Ishikawa (cell line): Measurements from ENCODE around the gene RNU6-9.

Experiments
- CEBPB ChIP-seq: IDR thresholded peaks from 2 replicates; pipeline ENCODE4 v1.6.1; 2012
- CREB1 ChIP-seq: IDR thresholded peaks from 2 replicates; pipeline ENCODE4 v1.6.1; 2012; ENCODE audit warnings: low read depth
- EGR1 ChIP-seq: IDR thresholded peaks from 2 replicates; pipeline ENCODE4 v1.6.1; 2012
- EP300 ChIP-seq: IDR thresholded peaks from 2 replicates; pipeline ENCODE4 v1.6.1; 2012; ENCODE audit warnings: borderline replicate concordance
- FOXM1 ChIP-seq: IDR thresholded peaks from 2 replicates; pipeline ENCODE4 v1.6.1; 2012; ENCODE audit warnings: low read depth, borderline replicate concordance
- MAX ChIP-seq: IDR thresholded peaks from 2 replicates; pipeline ENCODE4 v1.6.1; 2012
- NFIC ChIP-seq: IDR thresholded peaks from 2 replicates; pipeline ENCODE4 v1.6.1; 2012
- RAD21 ChIP-seq: IDR thresholded peaks from 2 replicates; pipeline ENCODE4 v1.6.1; 2012; ENCODE audit warnings: low read depth
- REST ChIP-seq: IDR thresholded peaks from 2 replicates; pipeline ENCODE4 v1.6.1; 2012; ENCODE audit warnings: low read depth, mild to moderate bottlenecking
- TAF1 ChIP-seq: IDR thresholded peaks from 2 replicates; pipeline ENCODE4 v1.6.1; 2012; ENCODE audit warnings: low read depth, mild to moderate bottlenecking
- TCF12 ChIP-seq: IDR thresholded peaks from 2 replicates; pipeline ENCODE4 v1.6.1; 2012; ENCODE audit warnings: low read depth
- TEAD4 ChIP-seq: IDR thresholded peaks from 2 replicates; pipeline ENCODE4 v1.6.1; 2012
- YY1 ChIP-seq: IDR thresholded peaks from 2 replicates; pipeline ENCODE4 v1.6.1; 2012; ENCODE audit warnings: low read depth
- ZBTB7A ChIP-seq: IDR thresholded peaks from 2 replicates; pipeline ENCODE4 v1.6.1; 2012; ENCODE audit warnings: low read depth
- TF ChIP-seq, protein P1 (sequence below): IDR thresholded peaks from 2 replicates; pipeline ENCODE4 v1.6.1; 2012

Gene RNU6-9

DNA sequence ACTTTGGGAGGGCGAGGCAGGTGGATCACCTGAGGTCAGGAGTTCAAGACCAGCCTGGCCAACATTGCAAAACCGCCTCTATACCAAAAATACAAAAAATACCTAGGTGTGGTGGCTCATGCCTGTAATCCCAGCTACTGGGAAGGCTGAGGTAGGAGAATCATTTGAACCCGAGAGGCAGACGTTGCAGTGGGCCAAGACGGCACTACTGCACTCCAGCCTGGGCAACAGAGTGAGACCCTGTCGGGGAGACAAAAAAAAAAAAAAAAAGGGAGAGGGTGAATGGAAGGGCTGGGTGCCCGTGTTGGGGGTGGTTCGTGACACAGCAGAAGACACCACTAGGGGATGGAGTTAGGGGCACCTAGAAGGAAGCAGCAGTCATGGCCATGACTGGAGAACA, 23.0 kb upstream of the RNU6-9 start:
- TF ChIP-seq REST: no peak
- no peak for TF ChIP-seq EGR1
- no peak for TF ChIP-seq MAX
- no peak for TF ChIP-seq EP300
- no peak for TF ChIP-seq CEBPB
- no peak for TF ChIP-seq TAF1

DNA sequence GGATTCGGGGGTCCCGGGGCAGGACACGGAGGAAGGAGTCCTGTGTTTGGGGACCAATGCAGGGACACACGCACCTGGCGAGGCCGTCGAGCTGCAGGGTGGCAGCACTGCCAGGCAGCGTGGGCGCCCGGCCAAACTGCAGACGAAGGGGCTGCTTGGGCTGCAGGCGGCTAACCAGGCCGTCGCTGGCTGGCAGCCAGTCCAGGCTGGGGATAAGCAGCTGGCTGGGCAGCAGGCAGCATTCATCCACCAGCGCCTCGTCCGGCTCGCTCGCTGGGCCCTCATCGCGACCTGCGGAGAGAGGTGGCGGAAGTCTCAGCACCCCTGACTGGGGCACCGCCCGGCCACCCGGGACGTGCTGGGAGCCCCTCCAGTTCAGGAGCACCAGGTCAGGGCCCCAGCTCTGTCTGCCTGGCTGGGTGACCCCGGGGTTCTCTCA, 22.3 kb upstream of the RNU6-9 start:
- TF ChIP-seq NFIC: peak; percentile 71
- TF ChIP-seq MAX: no peak

- no peak for TF ChIP-seq CEBPB
- TF ChIP-seq EP300: no peak
- no peak for TF ChIP-seq TAF1
- no peak for TF ChIP-seq ZBTB7A
Observed at GRCh38 chr19:871446-872265, 21.6 kb upstream of the RNU6-9 start.

- TF ChIP-seq EP300 (no peak), MAX (no peak), NFIC (no peak), TCF12 (no peak), CREB1 (no peak), FOXM1 (no peak), ZBTB7A (no peak)
- TF ChIP-seq, protein P1, sequence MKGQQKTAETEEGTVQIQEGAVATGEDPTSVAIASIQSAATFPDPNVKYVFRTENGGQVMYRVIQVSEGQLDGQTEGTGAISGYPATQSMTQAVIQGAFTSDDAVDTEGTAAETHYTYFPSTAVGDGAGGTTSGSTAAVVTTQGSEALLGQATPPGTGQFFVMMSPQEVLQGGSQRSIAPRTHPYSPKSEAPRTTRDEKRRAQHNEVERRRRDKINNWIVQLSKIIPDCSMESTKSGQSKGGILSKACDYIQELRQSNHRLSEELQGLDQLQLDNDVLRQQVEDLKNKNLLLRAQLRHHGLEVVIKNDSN: no peak
Observed at GRCh38 chr19:872266-872951, 20.9 kb upstream of the RNU6-9 start.

DNA sequence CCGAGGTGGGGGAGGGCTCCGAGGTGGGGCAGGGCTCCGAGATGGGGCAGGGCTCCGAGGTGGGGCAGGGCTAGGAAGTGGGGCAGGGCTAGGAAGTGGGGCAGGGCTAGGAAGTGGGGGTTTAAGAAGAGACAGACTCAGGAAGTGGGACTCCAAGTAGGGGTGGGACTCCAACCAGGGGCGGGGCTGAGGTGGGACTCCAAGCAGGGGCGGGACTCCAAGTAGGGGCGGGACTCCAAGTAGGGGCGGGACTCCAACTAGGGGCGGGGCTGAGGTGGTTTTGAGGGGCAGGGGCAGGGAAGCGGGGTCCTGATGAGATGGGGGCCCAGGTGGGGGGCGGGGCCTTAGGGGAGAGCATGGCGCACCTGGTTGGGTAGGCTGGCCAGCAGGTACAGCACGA, 20.2 kb upstream of the RNU6-9 start:
- TF ChIP-seq FOXM1 (no peak), MAX (no peak)
- TF ChIP-seq, protein P1: no peak

- TF ChIP-seq TEAD4 (no peak), CEBPB (no peak), YY1 (no peak), MAX (no peak), FOXM1 (no peak), EGR1 (no peak), ZBTB7A (no peak), NFIC (no peak), EP300 (no peak), CREB1 (no peak), REST (no peak), RAD21 (no peak), TAF1 (no peak), TCF12 (no peak)
- TF ChIP-seq, protein P1: no peak
Observed at GRCh38 chr19:873561-874041, 19.7 kb upstream of the RNU6-9 start.
